ENCODE data around the gene PKD1L1. TPM values are rescaled to one million over a fixed set of nuclear protein-coding genes. Genes with fewer than 3 reads are reported as not detected.

The PKD1L1 gene
- total RNA-seq, 4 donors from 2014 or later = 0.11 to 2.6 TPM; not detected in 2

- Histone ChIP-seq H3K27me3 (no peaks in the 10 kb centered on the region), H3K27ac (peak overlapping the region; percentile 84), H3K9me3 (no peaks in the 10 kb centered on the region), H3K36me3 (peaks cover 46% of the 10 kb centered on the region), H3K4me1 (peaks cover 14% of the 10 kb centered on the region), H3K4me3 (peak overlapping the region; percentile 62)
- TF ChIP-seq POLR2A (IDR thresholded peaks at IDR 0.05) = no peak
- no peak for TF ChIP-seq EP300 (IDR thresholded peaks at IDR 0.05)
- DNase-seq (ENCODE audit: low spot score in 2 of 2) = no peak
- WGBS = 6% methylated on average over 4 of the region's 4 CpGs
Observed at GRCh38 chr7:47978790-47979144, 30.5 kb upstream of the PKD1L1 start.

DNA sequence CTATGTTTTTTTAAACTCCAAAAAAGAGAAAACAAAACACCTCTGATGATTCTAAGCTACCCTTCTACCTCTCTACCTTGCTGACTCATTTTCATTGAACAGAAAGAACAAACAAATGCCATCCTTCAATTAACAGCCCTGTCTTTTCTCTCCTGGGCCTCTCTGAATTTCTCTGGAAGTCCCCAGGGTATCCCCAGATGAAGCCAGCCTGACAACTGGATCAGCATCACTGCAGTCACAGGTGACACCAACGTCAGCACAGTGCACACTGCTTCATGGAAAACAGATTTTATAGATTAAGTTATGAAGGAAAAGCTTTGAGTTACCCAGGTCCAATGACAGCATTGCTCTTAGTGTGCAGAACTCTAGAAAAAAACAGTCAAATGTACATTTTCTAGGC lies 25.5 kb upstream of the PKD1L1 start:
- Histone ChIP-seq H3K27ac (no peak overlapping the region), H3K4me3 (no peak overlapping the region), H3K4me1 (peaks cover 19% of the 10 kb centered on the region), H3K27me3 (no peaks in the 10 kb centered on the region), H3K9me3 (no peaks in the 10 kb centered on the region), H3K36me3 (peaks cover 67% of the 10 kb centered on the region)
- TF ChIP-seq, protein P1, sequence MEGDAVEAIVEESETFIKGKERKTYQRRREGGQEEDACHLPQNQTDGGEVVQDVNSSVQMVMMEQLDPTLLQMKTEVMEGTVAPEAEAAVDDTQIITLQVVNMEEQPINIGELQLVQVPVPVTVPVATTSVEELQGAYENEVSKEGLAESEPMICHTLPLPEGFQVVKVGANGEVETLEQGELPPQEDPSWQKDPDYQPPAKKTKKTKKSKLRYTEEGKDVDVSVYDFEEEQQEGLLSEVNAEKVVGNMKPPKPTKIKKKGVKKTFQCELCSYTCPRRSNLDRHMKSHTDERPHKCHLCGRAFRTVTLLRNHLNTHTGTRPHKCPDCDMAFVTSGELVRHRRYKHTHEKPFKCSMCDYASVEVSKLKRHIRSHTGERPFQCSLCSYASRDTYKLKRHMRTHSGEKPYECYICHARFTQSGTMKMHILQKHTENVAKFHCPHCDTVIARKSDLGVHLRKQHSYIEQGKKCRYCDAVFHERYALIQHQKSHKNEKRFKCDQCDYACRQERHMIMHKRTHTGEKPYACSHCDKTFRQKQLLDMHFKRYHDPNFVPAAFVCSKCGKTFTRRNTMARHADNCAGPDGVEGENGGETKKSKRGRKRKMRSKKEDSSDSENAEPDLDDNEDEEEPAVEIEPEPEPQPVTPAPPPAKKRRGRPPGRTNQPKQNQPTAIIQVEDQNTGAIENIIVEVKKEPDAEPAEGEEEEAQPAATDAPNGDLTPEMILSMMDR (IDR thresholded peaks at IDR 0.05) = no peak
- TF ChIP-seq EP300 (IDR thresholded peaks at IDR 0.05) = no peak
- TF ChIP-seq POLR2AphosphoS5 (IDR thresholded peaks at IDR 0.05) = no peak
- TF ChIP-seq POLR2A (IDR thresholded peaks at IDR 0.05) = no peak
- 41% methylated on average over 1 of the region's 1 CpG for WGBS
- DNase-seq (ENCODE audit: low spot score in 2 of 2) = no peak

GRCh38 chr7:47970761-47971160 lies 22.5 kb upstream of the PKD1L1 start:
- Histone ChIP-seq H3K27me3 (no peaks in the 10 kb centered on the region), H3K4me3 (no peak overlapping the region), H3K27ac (peak overlapping the region; percentile 52), H3K36me3 (peaks cover 69% of the 10 kb centered on the region), H3K4me1 (peaks cover 6% of the 10 kb centered on the region), H3K9me3 (no peaks in the 10 kb centered on the region)
- 35% methylated on average over 1 of the region's 1 CpG for WGBS
- DNase-seq (ENCODE audit: low spot score in 2 of 2) = no peak
- no peak for TF ChIP-seq EP300 (IDR thresholded peaks at IDR 0.05)
- TF ChIP-seq, protein P1 (IDR thresholded peaks at IDR 0.05) = no peak
- TF ChIP-seq POLR2A (IDR thresholded peaks at IDR 0.05) = no peak
- no peak for TF ChIP-seq POLR2AphosphoS5 (IDR thresholded peaks at IDR 0.05)

DNA sequence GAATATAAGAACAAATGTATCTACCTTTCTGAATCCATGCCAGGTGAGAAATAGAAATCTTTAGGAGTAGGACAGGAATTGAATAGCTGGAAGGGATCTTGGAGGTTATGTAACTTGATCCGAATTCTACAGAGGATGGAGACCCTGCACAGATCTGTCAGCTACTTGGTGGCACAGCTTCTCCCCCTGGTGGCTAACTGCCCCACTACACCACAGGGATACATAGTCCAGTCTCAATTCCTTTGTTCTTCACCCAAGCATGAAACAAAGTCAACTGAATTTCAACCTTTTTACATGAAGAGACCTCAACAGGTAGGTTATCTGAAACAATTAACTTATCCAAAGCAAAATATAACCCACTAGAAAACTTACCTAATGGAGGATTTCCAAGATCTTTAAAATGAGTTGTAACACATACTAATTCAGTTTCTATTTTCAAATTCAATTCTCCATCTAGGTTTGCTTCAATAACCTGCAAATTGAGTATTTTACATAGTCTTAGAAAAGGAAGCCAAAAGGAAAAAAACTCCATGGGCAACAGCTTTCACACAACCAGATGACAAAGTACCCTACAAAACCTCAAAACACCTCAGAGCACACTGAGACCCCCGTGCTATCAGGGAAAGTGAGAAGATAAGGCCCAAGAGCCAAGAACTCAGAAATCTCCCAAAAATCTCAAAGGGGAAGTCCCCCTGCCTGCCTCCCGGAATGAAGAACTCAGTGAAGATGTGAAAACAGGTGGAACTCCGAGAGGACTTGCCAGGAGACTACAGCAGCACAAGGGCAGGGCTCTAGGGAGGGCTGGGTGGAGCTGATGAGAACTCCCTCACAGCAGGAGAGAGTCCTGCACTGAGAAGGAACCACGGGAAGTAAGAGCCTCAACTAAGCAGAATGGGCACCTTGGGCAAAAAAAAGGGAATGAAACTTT lies 20.8 kb upstream of the PKD1L1 start:
- no peak overlapping the region for H3K4me3 ChIP-seq
- no peak overlapping the region for H3K27ac ChIP-seq
- WGBS = 58% methylated on average over 5 of the region's 5 CpGs
- H3K9me3 ChIP-seq = no peaks in the 10 kb centered on the region
- no peaks in the 10 kb centered on the region for H3K27me3 ChIP-seq
- DNase-seq (ENCODE audit: low spot score in 2 of 2) = no peak
- H3K4me1 ChIP-seq = peaks cover 6% of the 10 kb centered on the region
- no peak for TF ChIP-seq POLR2AphosphoS5 (IDR thresholded peaks at IDR 0.05)
- TF ChIP-seq EP300 (IDR thresholded peaks at IDR 0.05) = no peak
- TF ChIP-seq, protein P1 (IDR thresholded peaks at IDR 0.05) = peak; percentile 25 to 75
- peaks cover 69% of the 10 kb centered on the region for H3K36me3 ChIP-seq

DNA sequence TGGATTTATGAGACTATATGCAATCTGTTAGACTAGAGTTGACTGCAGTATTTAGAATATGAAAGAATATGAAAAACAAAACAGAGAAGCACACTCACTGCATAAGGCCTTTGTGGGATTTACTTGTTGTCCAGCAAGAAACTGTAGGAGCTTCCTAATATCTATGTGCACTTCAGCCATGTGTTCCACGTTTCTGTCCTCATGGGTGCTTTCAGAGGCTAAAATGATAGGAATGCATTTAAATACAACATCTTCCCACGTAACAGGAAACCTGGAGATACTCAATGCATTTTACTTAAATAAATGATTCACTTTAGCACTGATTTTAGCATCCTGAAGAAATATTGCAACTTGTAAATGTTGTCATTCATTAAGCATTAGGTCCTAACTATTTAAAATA lies 19.4 kb upstream of the PKD1L1 start:
- DNase-seq (ENCODE audit: low spot score in 2 of 2) = no peak
- Histone ChIP-seq H3K27me3 (no peaks in the 10 kb centered on the region), H3K36me3 (peaks cover 69% of the 10 kb centered on the region), H3K4me1 (peaks cover 6% of the 10 kb centered on the region), H3K27ac (no peak overlapping the region), H3K9me3 (no peaks in the 10 kb centered on the region), H3K4me3 (no peak overlapping the region)
- WGBS = 90% methylated on average over 2 of the region's 2 CpGs
- TF ChIP-seq EP300 (IDR thresholded peaks at IDR 0.05) (no peak), POLR2A (IDR thresholded peaks at IDR 0.05) (no peak), POLR2AphosphoS5 (IDR thresholded peaks at IDR 0.05) (no peak)
- TF ChIP-seq, protein P1 (IDR thresholded peaks at IDR 0.05) = no peak

All from suprapubic skin (tissue), 4 donors.